Measurements from ENCODE around the gene DMRTC1.
"Not testable (repeated sequence)": the region's sequence is repeated elsewhere in the genome, so short reads cannot be mapped to it uniquely, and the experiment has no call there.

- TF ChIP-seq CTCF, POLR2A (IDR thresholded peaks at IDR 0.05): not testable (repeated sequence)
These were observed 410 bp downstream of the DMRTC1 start for GRCh38 chrX:72943035-72943818.

Measured in uterus (tissue), 2 donors.